Neural crest cell (in vitro differentiated cells): ENCODE measurements around the gene C13orf46. TPM values are rescaled to one million over a fixed set of nuclear protein-coding genes. Genes with fewer than 3 reads are reported as not detected.

Source experiments
- DNase-seq: peaks from one replicate; pipeline ENCODE4 v3.0.0; 2021; ENCODE audit warnings: low read depth, mixed read lengths, low spot score
- H3K27ac Mint-ChIP-seq: one replicate; pipeline ENCODE4 v1.8.0; 2021; ENCODE audit warnings: mild to moderate bottlenecking, mixed read lengths; ENCODE audit not compliant: unreplicated experiment
- H3K27me3 Mint-ChIP-seq: 2 replicates; pipeline ENCODE4 v1.8.0; 2021; ENCODE audit warnings: low read depth, mild to moderate bottlenecking, mixed read lengths
- H3K36me3 Mint-ChIP-seq: 2 replicates; pipeline ENCODE4 v1.8.0; 2021; ENCODE audit warnings: low read depth, mild to moderate bottlenecking, mixed read lengths
- H3K4me1 Mint-ChIP-seq: 2 replicates; pipeline ENCODE4 v1.8.0; 2021; ENCODE audit warnings: mixed read lengths
- H3K4me3 Mint-ChIP-seq: one replicate; pipeline ENCODE4 v1.8.0; 2021; ENCODE audit warnings: mild to moderate bottlenecking, mixed read lengths
- H3K9me3 Mint-ChIP-seq: 2 replicates; pipeline ENCODE4 v1.8.0; 2021; ENCODE audit warnings: mixed read lengths
- CTCF ChIP-seq: fragments of 200-600 bp; sonication (generic); conservative IDR thresholded peaks from 2 replicates; pipeline ENCODE4 v1.5.0; 2021; ENCODE audit warnings: antibody characterized with exemption, mild to moderate bottlenecking
- total RNA-seq: library from RNA; stranded (reverse); gene quantifications from 2 replicates; pipeline ENCODE4 v1.2.1, GENCODE V29; 2021

The C13orf46 gene
- total RNA-seq, 1 donor from 2014 or later = 1.9 TPM

DNA sequence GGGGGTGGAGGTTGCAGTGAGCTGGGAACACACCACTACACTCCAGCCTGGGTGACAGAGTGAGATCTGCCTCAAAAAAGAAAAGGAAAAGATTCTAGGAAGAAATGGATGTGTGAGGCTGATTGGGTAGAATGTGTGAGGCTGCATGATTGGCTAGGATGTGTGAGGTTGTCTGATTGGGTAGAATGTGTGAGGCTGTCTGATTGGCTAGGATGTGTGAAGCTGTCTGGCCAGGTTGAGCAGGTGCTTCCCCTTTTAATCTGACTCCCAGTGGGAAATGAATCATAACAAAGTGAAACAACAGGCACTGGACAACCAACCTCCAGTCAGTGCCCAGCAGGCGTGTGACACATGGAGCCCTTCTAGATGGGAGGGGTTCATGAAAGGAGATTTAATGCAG is 14.7 kb downstream of the C13orf46 start:
- Mint-ChIP-seq H3K4me3 (no peak overlapping the region), H3K27me3 (no peaks in the 10 kb centered on the region), H3K4me1 (no peaks in the 10 kb centered on the region), H3K9me3 (peaks cover 17% of the 10 kb centered on the region), H3K27ac (no peak overlapping the region), H3K36me3 (peaks cover 36% of the 10 kb centered on the region)
- TF ChIP-seq CTCF = no peak
- DNase-seq = no peak

DNA sequence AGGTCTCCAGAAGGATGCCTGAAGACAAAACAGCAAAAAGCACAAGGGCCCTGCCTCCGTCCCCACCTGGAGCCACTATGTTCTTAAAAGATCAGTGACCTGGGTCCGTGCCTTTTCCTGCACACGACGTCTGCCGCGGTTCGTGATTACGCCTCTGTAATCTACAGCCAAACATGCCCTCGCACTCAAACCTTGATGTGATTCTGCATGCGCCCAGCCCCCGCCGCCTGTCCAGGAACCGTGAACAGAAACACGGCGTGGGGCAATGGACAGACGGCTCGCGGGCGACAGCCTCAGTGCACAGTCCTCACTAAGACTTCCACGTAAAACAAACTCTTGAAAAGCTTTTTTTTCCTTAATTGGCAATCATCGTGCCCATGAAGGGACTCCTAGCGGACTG is 15.5 kb downstream of the C13orf46 start:
- H3K27me3 Mint-ChIP-seq = no peaks in the 10 kb centered on the region
- H3K4me3 Mint-ChIP-seq = no peak overlapping the region
- no peak for DNase-seq
- H3K27ac Mint-ChIP-seq = no peak overlapping the region
- peaks cover 17% of the 10 kb centered on the region for H3K9me3 Mint-ChIP-seq
- peaks cover 36% of the 10 kb centered on the region for H3K36me3 Mint-ChIP-seq
- no peak for TF ChIP-seq CTCF
- H3K4me1 Mint-ChIP-seq = no peaks in the 10 kb centered on the region

DNA sequence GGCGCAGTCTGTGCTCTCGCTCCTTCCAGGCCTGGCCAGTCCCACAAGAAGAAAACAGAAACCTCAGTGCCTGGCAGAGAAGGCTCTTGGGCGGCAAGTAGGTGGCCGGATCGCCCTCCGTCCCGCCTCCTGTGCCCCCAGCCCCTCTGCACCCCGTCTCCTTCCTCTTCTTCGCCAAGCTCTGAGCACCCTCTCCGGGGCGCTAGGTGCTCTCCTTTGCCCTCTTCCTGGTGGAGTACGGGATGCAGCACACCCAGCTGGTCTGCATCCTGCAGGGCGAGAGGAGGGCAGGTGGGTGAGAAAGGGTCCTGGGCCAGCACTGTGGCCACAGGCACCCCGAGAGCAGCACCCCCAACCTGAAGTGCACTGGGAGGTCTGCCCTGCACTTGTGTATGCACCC is 17.3 kb downstream of the C13orf46 start:
- TF ChIP-seq CTCF = no peak
- H3K27me3 Mint-ChIP-seq = no peaks in the 10 kb centered on the region

GRCh38 chr13:113955691-113956090 is 18.2 kb downstream of the C13orf46 start:
- H3K4me1 Mint-ChIP-seq = no peaks in the 10 kb centered on the region
- H3K27me3 Mint-ChIP-seq = no peaks in the 10 kb centered on the region
- no peak for DNase-seq
- no peak for TF ChIP-seq CTCF
- H3K27ac Mint-ChIP-seq = no peak overlapping the region
- no peak overlapping the region for H3K4me3 Mint-ChIP-seq
- H3K9me3 Mint-ChIP-seq = peaks cover 13% of the 10 kb centered on the region
- peaks cover 30% of the 10 kb centered on the region for H3K36me3 Mint-ChIP-seq

More for the DNA sequence above, 17.3 kb downstream of the C13orf46 start:
- Mint-ChIP-seq H3K36me3 (peaks cover 32% of the 10 kb centered on the region), H3K9me3 (peaks cover 14% of the 10 kb centered on the region), H3K4me3 (no peak overlapping the region), H3K27ac (no peak overlapping the region), H3K4me1 (no peaks in the 10 kb centered on the region)
- no peak for DNase-seq

GRCh38 chr13:113955235-113955634 is 18.6 kb downstream of the C13orf46 start:
- Mint-ChIP-seq H3K9me3 (peaks cover 10% of the 10 kb centered on the region), H3K36me3 (peaks cover 26% of the 10 kb centered on the region), H3K4me1 (no peaks in the 10 kb centered on the region), H3K27me3 (no peaks in the 10 kb centered on the region), H3K4me3 (no peak overlapping the region), H3K27ac (no peak overlapping the region)
- DNase-seq = no peak
- TF ChIP-seq CTCF = no peak
